Stimulated activated naive CD8-positive, alpha-beta T cell treated with anti-CD3 and anti-CD28 coated beads, Interleukin-15, amount 100 ng/mL, for 72 hours (primary cell): ENCODE results near the gene ABCA10.
"Not testable (repeated sequence)": the region's sequence is repeated elsewhere in the genome, so short reads cannot be mapped to it uniquely, and the experiment has no call there.

Experiments used
- ATAC-seq: fragments of 150-1000 bp; cut with Tn5 transposase; 2 replicates; pipeline ENCODE4 v1.10.0; 2021; ENCODE audit warnings: mild to moderate bottlenecking, moderate library complexity
- DNase-seq, 2 donors: peaks; one replicate each; pipeline ENCODE4 v3.0.0; 2021 to 2022
- H3K27ac Mint-ChIP-seq, 2 donors: one replicate each; pipeline ENCODE4 v1.8.0; 2022; ENCODE audit warnings: mild to moderate bottlenecking in 2 of 2, mixed read lengths in 2 of 2, moderate library complexity in 2 of 2
- H3K27me3 Mint-ChIP-seq: one replicate; pipeline ENCODE4 v1.8.0; 2022; ENCODE audit warnings: mixed read lengths
- H3K4me1 Mint-ChIP-seq: one replicate; pipeline ENCODE4 v1.8.0; 2022; ENCODE audit warnings: mild to moderate bottlenecking, mixed read lengths
- H3K4me3 Mint-ChIP-seq, 2 donors: one replicate each; pipeline ENCODE4 v1.8.0; 2022; ENCODE audit warnings: mild to moderate bottlenecking in 2 of 2, mixed read lengths in 2 of 2, moderate library complexity in 1 of 2
- H3K9me3 Mint-ChIP-seq, 2 donors: one replicate each; pipeline ENCODE4 v1.8.0; 2022; ENCODE audit warnings: mixed read lengths in 2 of 2

ABCA10 gene

DNA sequence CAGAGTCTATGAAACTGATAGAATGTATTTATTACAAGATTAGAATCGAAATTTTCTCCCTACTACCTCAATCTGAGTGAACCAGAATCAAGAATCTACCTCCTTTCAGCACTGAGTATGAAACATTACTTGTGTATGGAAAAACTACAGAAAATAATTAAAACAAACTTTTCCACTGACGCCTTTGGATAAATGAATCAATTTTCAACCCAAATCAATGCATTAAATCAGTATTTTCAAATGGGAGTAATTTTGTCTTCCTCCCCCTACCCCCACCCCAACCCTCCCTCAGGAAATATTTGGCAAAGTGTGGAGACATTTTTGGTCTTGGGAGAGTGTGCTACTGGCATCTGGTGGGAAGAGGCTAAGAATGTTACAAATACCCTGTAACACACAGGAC is 7.8 kb upstream of the ABCA10 start:
- ATAC-seq (no peak), DNase-seq (no peak)
- no peak overlapping the region for H3K27ac Mint-ChIP-seq
- no peaks in the 10 kb centered on the region for H3K27me3 Mint-ChIP-seq
- peaks cover 12 to 18% of the 10 kb centered on the region in 2 donors for H3K9me3 Mint-ChIP-seq
- no peak overlapping the region for H3K4me3 Mint-ChIP-seq
- H3K4me1 Mint-ChIP-seq = no peaks in the 10 kb centered on the region

DNA sequence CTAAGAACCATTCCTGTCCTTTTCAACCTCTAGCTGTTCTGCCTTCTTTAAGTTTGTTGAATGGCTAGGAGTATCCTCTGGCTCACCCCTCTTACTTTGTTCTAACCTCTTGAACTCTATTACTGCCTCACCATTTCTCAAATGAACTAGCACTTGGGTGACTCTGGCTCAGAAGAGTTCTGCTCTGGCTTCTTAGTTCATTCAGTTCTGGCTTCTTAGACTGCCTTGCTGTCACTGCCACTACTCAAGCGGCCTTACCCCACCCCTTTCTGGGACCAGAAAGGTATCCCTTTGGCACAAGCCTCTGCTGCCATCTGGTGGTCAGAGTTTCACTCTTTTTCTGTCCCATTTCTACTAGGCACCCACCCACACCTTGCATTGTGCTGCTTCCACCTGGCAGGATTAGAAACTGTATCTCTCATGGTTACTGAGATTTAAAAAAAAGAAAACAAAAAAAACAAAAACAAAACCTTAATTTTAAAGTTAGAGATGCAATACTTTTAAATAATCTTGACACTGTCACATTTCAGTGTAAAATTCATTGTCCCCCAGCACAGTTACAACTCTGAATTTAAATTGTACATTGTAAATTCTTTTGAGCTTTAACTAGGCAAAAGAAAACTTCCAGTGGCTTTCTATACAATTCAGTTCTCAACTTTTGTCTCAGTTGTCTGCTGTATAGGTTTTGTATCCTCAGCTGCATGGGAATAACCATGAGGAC is 6.9 kb upstream of the ABCA10 start:
- Mint-ChIP-seq H3K27ac (no peak overlapping the region), H3K9me3 (peaks cover 21 to 25% of the 10 kb centered on the region in 2 donors)
- peak; percentile 84 for ATAC-seq

DNA sequence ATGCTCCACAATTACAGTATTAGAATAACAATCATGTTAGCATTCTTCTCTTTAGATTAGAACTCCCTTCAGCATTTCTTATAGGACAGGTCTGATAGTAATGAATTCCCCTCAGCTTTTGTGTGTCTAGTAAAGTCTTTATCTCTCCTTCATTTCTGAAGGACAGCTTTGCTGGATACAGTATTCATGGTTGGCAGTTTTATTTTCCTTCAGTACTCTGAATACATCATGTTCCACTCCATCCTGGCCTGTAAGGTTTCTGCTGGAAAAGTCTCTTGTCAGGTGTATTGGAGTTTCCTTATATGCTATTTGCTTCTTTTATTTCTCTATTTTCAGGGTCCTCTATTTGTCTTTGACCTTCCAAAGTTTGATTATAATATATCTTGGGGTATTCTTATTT is 4.0 kb upstream of the ABCA10 start:
- Mint-ChIP-seq H3K4me1 (no peaks in the 10 kb centered on the region), H3K4me3 (no peak overlapping the region), H3K27me3 (no peaks in the 10 kb centered on the region), H3K27ac (no peak overlapping the region), H3K9me3 (peaks cover 21 to 25% of the 10 kb centered on the region in 2 donors)
- DNase-seq (no peak), ATAC-seq (no peak)

More for the DNA sequence above, 6.9 kb upstream of the ABCA10 start:
- Mint-ChIP-seq H3K27me3 (no peaks in the 10 kb centered on the region), H3K4me3 (no peak overlapping the region), H3K4me1 (no peaks in the 10 kb centered on the region)
- peak; percentile 59 to 60 for DNase-seq

DNA sequence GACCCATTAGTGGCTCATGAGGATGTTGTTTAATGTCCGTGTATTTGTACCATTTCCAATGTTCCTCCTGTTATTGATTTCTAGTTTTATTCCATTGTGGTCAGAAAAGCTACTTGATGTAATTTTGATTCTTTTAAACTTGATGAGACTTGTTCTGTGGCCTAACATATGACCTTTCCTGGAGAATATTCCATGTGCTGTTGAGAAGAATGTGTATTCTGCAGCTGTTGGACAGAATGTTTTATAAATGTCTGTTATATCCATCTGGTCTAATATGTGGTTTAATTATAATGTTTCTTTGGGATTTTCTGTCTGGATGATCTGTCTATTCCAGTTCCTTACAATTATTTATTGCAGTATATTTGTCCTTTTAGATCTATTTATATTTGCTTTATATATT is 2.9 kb upstream of the ABCA10 start:
- Mint-ChIP-seq H3K27me3 (no peaks in the 10 kb centered on the region), H3K4me1 (no peaks in the 10 kb centered on the region), H3K27ac (no peak overlapping the region), H3K9me3 (peaks cover 21 to 25% of the 10 kb centered on the region in 2 donors), H3K4me3 (no peak overlapping the region)
- DNase-seq = no peak
- no peak for ATAC-seq

DNA sequence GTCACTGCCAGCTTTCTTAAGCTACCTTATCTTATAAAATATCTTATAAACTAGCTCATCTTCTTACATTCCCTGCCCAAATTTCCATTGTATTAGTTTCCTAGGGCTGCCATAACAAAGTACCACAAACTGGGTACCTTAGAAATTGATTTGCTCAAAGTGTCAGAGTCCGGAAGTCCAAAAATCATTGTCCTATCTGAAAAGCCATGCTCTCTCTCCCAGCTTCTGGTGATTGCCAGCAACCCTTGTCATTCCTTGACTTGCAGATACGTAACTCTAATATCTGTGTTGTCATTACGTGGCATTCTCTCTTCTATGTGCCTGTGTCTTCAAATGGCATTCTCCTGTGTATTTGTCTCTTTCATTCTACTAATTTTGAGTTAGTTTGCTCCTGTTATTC is 2.3 kb upstream of the ABCA10 start:
- Mint-ChIP-seq H3K9me3 (peaks cover 21 to 25% of the 10 kb centered on the region in 2 donors), H3K4me3 (no peak overlapping the region), H3K27ac (no peak overlapping the region), H3K4me1 (no peaks in the 10 kb centered on the region), H3K27me3 (no peaks in the 10 kb centered on the region)
- DNase-seq (no peak), ATAC-seq (no peak)

DNA sequence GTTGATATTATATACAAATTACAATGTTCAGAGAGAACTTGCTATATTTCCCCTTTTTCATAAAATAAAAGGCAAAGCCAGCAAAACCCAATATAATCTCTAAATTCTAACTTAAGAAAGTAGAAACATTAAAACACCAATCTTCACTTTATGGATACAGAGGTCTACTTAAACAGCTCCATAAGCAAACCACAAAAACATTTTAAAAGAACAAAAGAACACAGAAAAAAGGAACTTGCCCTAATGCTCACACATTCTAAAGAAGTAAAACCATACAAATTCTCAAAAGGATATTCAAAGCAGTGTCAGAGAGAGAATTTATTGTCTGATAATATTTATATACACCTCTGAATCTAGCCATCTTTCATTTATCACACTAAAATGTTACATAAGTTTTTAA is 606 bp downstream of the ABCA10 start:
- H3K27me3 Mint-ChIP-seq = no peaks in the 10 kb centered on the region
- H3K4me1 Mint-ChIP-seq = no peaks in the 10 kb centered on the region
- peaks cover 17 to 18% of the 10 kb centered on the region in 2 donors for H3K9me3 Mint-ChIP-seq
- ATAC-seq (no peak), DNase-seq (no peak)
- no peak overlapping the region for H3K27ac Mint-ChIP-seq
- no peak overlapping the region for H3K4me3 Mint-ChIP-seq

DNA sequence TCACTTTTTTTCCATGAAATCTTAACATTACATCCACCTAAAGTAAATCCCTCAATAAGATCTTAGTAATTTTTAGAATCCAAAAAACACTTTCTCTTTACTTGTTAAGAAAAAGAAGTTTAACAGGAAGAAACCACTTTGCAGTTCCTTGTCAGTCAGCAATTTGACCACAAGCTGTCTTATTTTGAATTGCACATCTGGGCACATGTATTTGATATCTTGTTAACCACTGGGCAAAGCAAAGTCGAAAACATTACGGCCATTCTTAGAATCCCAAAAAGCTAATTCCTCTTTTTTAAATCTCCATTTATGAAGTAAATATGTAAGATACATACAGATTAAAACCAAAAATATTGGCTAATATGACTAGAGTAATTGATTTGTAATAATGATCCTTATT is 1.1 kb downstream of the ABCA10 start:
- Mint-ChIP-seq H3K27me3 (no peaks in the 10 kb centered on the region), H3K4me1 (no peaks in the 10 kb centered on the region), H3K27ac (peak overlapping the region in 1 of 2 donors; percentile 34), H3K9me3 (peaks cover 12 to 14% of the 10 kb centered on the region in 2 donors), H3K4me3 (no peak overlapping the region)
- DNase-seq (no peak), ATAC-seq (no peak)

DNA sequence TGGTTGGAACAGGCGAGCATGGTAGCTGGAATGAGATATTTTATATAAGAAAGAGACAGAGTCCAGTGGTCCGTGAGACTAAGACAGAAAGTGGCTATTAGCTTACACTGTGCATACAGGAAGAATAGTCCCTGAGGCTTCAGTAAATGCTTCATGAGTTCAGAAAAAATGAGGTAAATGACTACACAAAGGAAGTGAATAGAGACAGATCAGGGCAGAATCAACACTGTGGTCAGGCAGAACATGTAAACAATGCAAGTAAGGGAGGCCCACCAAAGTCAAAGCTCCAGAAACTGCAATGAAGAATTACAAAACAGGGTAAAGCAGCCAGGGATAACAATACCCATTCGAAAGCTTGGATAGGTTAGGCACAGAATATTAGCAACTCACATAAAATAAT is 4.8 kb downstream of the ABCA10 start:
- Mint-ChIP-seq H3K27me3 (no peaks in the 10 kb centered on the region), H3K4me1 (no peaks in the 10 kb centered on the region), H3K27ac (peak overlapping the region in 1 of 2 donors; percentile 43), H3K4me3 (no peak overlapping the region), H3K9me3 (no peaks in the 10 kb centered on the region)
- ATAC-seq (no peak), DNase-seq (no peak)

DNA sequence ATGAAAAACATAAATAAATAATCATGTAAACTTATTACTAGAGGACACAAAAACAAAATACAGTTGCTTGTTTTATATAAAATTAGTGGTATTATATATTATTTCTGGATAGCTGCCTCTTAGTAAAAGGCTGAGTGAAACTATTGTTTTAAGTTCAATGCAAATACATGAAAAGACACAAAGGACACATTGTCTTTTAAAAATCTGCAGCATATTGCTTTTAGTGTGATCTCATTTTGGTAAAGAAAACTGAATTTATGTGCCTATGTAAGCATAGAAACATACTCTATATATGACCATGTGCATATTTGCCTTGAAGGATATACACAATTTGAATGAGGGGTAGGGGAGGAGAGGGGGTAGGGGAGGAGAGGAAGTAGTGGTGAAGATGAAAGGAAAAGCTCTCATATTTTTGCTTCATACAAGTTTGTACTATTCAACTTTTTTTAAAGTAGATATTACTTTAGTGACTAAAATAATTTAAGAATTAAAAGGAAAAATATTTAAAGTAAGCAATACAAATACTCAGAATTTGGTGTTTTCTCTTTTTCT is 5.8 kb downstream of the ABCA10 start:
- H3K4me3 Mint-ChIP-seq = no peak overlapping the region
- no peak for ATAC-seq
- H3K27ac Mint-ChIP-seq = no peak overlapping the region
- H3K27me3 Mint-ChIP-seq = no peaks in the 10 kb centered on the region
- H3K4me1 Mint-ChIP-seq = no peaks in the 10 kb centered on the region
- no peak for DNase-seq
- H3K9me3 Mint-ChIP-seq = no peaks in the 10 kb centered on the region

DNA sequence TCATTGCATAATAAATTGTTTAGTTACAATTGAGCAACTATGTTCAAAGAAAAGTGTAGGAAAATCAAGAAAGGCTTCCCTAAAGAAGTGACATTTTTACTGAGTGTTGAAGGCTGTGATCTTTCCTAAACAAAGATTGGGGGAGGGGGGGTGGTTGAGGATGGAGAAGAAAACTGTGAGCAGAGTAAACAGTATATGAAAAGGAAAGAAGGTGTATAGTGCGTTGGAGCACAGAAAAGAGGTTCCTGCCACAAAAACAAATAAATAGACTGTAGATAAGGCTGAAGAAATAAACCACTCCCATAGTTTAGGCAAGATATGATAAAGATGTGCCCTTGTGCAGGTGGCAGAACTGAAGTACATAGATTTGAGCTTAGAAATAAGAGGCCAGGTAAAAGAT is 8.5 kb downstream of the ABCA10 start:
- DNase-seq (no peak), ATAC-seq (no peak)
- Mint-ChIP-seq H3K27me3 (no peaks in the 10 kb centered on the region), H3K4me1 (no peaks in the 10 kb centered on the region), H3K4me3 (no peak overlapping the region), H3K9me3 (no peaks in the 10 kb centered on the region), H3K27ac (no peak overlapping the region)

DNA sequence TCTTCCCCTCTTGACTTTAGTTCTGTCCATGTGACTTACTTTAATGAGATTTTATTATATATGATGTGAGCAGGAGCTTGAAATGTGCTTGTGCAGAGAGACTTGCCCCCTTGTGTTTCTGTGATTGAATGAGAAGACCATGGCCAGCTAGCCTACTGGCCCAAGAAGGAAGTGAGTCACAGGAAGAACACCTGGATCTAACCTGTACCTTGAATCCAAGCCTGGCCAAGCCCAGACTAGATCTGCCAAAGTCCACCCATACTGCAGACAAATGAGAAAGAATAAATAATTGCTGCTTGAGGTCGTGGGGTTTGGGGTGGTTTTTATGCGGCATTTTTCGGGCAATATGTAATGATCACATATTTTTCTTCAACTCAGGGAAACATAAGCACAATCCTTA is 9.6 kb downstream of the ABCA10 start:
- Mint-ChIP-seq H3K9me3 (no peaks in the 10 kb centered on the region), H3K4me3 (no peak overlapping the region), H3K4me1 (no peaks in the 10 kb centered on the region), H3K27me3 (no peaks in the 10 kb centered on the region), H3K27ac (no peak overlapping the region)
- DNase-seq (no peak), ATAC-seq (no peak)

DNA sequence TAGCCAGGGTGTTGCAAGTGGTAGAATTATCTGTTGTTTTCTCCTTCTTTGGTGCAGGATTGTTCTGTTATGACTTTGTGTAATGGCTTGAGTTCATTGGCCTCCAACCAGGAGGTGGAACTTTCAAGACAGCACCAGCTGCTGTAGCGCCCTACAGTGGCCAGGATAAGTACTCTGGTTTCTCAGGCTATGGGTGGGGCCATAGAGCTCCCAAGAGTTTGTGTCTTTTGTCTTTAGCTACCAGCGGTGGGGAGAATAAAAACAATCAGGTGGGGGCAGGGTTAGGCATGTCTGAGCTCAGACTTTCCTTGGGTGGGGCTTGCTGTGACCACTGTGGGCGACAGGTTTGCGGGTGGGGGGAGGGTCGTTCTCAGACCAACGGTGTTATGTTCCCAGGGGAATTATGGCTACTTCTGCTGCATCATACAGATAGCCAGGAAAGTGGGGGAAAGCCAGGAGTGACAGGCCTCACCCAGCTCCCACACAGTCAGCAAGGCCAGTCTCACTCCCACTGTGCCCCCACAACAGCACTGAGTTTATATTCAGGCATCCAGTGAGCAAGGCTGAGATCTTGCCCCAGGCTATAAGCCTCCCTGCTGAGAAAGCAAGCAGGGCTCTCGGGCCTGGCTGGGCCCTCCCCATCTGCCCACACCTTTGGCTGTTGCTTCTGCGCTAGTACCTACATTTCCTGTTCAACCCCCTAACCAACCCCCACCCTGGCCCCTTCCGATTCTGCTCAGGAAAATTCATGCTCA is 15.4 kb downstream of the ABCA10 start:
- Mint-ChIP-seq H3K4me3 (no peak overlapping the region), H3K4me1 (no peaks in the 10 kb centered on the region), H3K27me3 (no peaks in the 10 kb centered on the region), H3K27ac (no peak overlapping the region), H3K9me3 (no peaks in the 10 kb centered on the region)
- no peak for ATAC-seq
- DNase-seq = no peak

DNA sequence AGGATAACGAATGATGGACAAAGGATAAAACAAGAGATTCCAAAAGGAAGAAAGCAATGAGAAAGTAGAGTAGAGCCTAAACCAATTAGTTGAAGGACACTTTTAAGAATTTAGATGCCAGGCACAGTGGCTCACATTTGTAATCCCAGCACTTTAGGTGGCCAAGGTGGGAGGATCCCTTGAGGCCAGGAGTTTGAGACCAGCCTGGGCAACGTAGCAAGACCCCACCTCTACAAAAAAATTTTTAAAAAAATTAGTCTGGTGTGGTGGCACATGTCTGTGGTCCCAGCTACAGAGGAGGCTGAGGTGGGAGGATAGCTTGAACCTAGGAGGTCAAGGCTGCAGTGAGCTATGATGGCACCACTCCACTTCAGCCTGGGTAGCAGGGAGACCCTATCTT is 20.0 kb downstream of the ABCA10 start:
- H3K4me1 Mint-ChIP-seq = no peaks in the 10 kb centered on the region
- H3K9me3 Mint-ChIP-seq = no peaks in the 10 kb centered on the region
- no peak overlapping the region for H3K27ac Mint-ChIP-seq
- no peak for ATAC-seq
- H3K4me3 Mint-ChIP-seq = no peak overlapping the region
- no peak for DNase-seq
- H3K27me3 Mint-ChIP-seq = no peaks in the 10 kb centered on the region

DNA sequence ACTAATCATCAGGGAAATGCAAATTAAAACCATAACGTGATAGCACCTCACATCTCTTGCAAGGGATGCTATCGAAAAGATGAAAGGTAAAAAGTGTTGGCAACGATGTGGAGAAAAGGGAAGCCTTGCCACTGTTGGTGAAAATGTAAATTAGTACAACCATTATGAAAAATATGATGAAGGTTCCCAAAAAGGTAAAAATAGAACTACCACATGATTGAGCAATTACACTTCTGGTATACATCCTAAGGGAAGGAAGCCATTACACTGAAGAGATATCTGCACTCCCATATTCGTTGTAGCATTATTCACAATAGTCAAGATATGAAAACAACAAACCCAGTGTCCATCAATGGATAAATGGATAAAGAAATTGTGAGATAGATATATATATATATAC is 21.5 kb downstream of the ABCA10 start:
- Mint-ChIP-seq H3K4me3 (no peak overlapping the region), H3K9me3 (no peaks in the 10 kb centered on the region), H3K4me1 (no peaks in the 10 kb centered on the region), H3K27ac (no peak overlapping the region), H3K27me3 (no peaks in the 10 kb centered on the region)
- no peak for DNase-seq
- no peak for ATAC-seq

DNA sequence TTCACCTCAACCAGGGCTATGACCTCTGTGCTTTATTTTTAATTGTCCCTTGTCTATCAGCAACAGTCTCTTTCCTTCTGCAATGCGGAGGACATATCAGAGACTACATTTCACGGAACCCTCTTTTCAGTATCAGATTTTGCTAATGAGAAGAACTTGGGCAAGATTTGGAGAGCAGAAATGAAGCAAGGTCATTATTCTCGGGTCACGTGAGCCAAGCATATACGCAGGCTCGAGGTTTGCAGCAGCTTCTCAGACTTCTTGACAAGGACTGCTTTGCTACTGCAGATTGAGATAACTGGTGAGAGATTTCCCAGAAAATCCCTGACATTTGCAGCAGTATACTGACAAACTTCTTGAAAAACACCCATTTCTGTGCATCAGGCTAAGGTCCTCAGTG is 30.4 kb downstream of the ABCA10 start:
- H3K4me3 Mint-ChIP-seq = no peak overlapping the region
- no peaks in the 10 kb centered on the region for H3K4me1 Mint-ChIP-seq
- no peaks in the 10 kb centered on the region for H3K9me3 Mint-ChIP-seq
- DNase-seq (no peak), ATAC-seq (no peak)
- no peaks in the 10 kb centered on the region for H3K27me3 Mint-ChIP-seq
- H3K27ac Mint-ChIP-seq = no peak overlapping the region

DNA sequence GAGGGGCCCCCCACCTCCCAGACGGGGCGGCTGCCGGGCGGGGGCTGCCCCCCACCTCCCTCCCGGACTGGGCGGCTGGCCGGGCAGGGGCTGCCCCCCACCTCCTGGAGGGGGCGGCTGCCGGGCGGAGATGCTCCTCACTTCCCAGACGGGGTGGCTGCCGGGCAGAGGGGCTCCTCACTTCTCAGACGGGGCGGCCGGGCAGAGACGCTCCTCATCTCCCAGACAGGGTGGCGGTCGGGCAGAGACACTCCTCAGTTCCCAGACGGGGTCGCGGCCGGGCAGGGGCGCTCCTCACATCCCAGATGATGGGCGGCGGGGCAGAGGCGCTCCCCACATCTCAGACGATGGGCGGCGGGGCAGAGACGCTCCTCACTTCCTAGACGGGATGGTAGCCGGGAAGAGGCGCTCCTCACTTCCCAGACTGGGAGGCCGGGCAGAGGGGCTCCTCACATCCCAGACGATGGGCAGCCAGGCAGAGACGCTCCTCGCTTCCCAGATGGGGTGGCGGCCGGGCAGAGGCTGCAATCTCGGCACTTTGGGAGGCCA is 32.4 kb downstream of the ABCA10 start:
- not testable (repeated sequence) for H3K27me3 Mint-ChIP-seq, H3K9me3 Mint-ChIP-seq, H3K4me1 Mint-ChIP-seq, ATAC-seq, H3K27ac Mint-ChIP-seq, H3K4me3 Mint-ChIP-seq, DNase-seq
